ENCODE data around the gene DIO3. TPM values are rescaled to one million over a fixed set of nuclear protein-coding genes. Genes with fewer than 3 reads are reported as not detected.
"Not testable (repeated sequence)": the region's sequence is repeated elsewhere in the genome, so short reads cannot be mapped to it uniquely, and the experiment has no call there.

DIO3 gene
- total RNA-seq, 2 experiments from 2014 or later, result not detected

- no peak overlapping the region for H3K27ac Mint-ChIP-seq
- no peaks in the 10 kb centered on the region for H3K36me3 Mint-ChIP-seq
- H3K4me1 Mint-ChIP-seq, result no peaks in the 10 kb centered on the region
Observed at GRCh38 chr14:101551729-101552595, 9.3 kb upstream of the DIO3 start.

GRCh38 chr14:101552786-101553231, 8.5 kb upstream of the DIO3 start:
- no peak for DNase-seq
- no peaks in the 10 kb centered on the region for H3K9me3 Mint-ChIP-seq
- H3K27me3 Mint-ChIP-seq, result peaks cover 6% of the 10 kb centered on the region
- H3K27ac Mint-ChIP-seq, result no peak overlapping the region
- H3K4me3 Mint-ChIP-seq, result no peak overlapping the region
- no peaks in the 10 kb centered on the region for H3K4me1 Mint-ChIP-seq
- no peaks in the 10 kb centered on the region for H3K36me3 Mint-ChIP-seq

More at GRCh38 chr14:101551729-101552595, 9.3 kb upstream of the DIO3 start:
- H3K27me3 Mint-ChIP-seq, result no peaks in the 10 kb centered on the region
- no peak for DNase-seq
- H3K4me3 Mint-ChIP-seq, result no peak overlapping the region
- H3K9me3 Mint-ChIP-seq, result no peaks in the 10 kb centered on the region

- no peak for DNase-seq
- Mint-ChIP-seq H3K4me1 (no peaks in the 10 kb centered on the region), H3K36me3 (no peaks in the 10 kb centered on the region), H3K9me3 (no peaks in the 10 kb centered on the region), H3K27me3 (peaks cover 11% of the 10 kb centered on the region), H3K27ac (no peak overlapping the region), H3K4me3 (no peak overlapping the region)
Observed at GRCh38 chr14:101553393-101553792, 7.9 kb upstream of the DIO3 start.

- no peak for DNase-seq
- H3K27ac Mint-ChIP-seq, result no peak overlapping the region
- H3K9me3 Mint-ChIP-seq, result no peaks in the 10 kb centered on the region
- H3K4me3 Mint-ChIP-seq, result no peak overlapping the region
- H3K4me1 Mint-ChIP-seq, result no peaks in the 10 kb centered on the region
- H3K27me3 Mint-ChIP-seq, result peaks cover 17% of the 10 kb centered on the region
- H3K36me3 Mint-ChIP-seq, result no peaks in the 10 kb centered on the region
Observed at GRCh38 chr14:101553931-101554330, 7.4 kb upstream of the DIO3 start.

- Mint-ChIP-seq H3K9me3 (no peaks in the 10 kb centered on the region), H3K4me3 (no peak overlapping the region), H3K36me3 (no peaks in the 10 kb centered on the region), H3K4me1 (no peaks in the 10 kb centered on the region), H3K27ac (no peak overlapping the region), H3K27me3 (peaks cover 20% of the 10 kb centered on the region)
- DNase-seq, result no peak
Observed at GRCh38 chr14:101554991-101555668, 6.2 kb upstream of the DIO3 start.

- H3K27me3 Mint-ChIP-seq, result peaks cover 20% of the 10 kb centered on the region
- not testable (repeated sequence) for H3K4me1 Mint-ChIP-seq, H3K4me3 Mint-ChIP-seq, H3K9me3 Mint-ChIP-seq, H3K36me3 Mint-ChIP-seq, H3K27ac Mint-ChIP-seq, DNase-seq
Observed at GRCh38 chr14:101555669-101556043, 5.6 kb upstream of the DIO3 start.

GRCh38 chr14:101556131-101556530, 5.2 kb upstream of the DIO3 start:
- Mint-ChIP-seq H3K9me3 (no peaks in the 10 kb centered on the region), H3K27me3 (peaks cover 20% of the 10 kb centered on the region), H3K36me3 (no peaks in the 10 kb centered on the region), H3K4me3 (no peak overlapping the region), H3K27ac (no peak overlapping the region), H3K4me1 (no peaks in the 10 kb centered on the region)
- DNase-seq, result no peak

- Mint-ChIP-seq H3K9me3 (no peaks in the 10 kb centered on the region), H3K4me3 (no peak overlapping the region), H3K36me3 (no peaks in the 10 kb centered on the region), H3K4me1 (no peaks in the 10 kb centered on the region), H3K27ac (no peak overlapping the region), H3K27me3 (peaks cover 26% of the 10 kb centered on the region)
- no peak for DNase-seq
Observed at GRCh38 chr14:101556566-101557320, 4.6 kb upstream of the DIO3 start.

- Mint-ChIP-seq H3K36me3 (peaks cover 4% of the 10 kb centered on the region), H3K4me3 (no peak overlapping the region), H3K9me3 (peaks cover 4% of the 10 kb centered on the region), H3K4me1 (no peaks in the 10 kb centered on the region), H3K27me3 (peaks cover 32% of the 10 kb centered on the region), H3K27ac (no peak overlapping the region)
- DNase-seq, result no peak
Observed at GRCh38 chr14:101557321-101557695, 4.0 kb upstream of the DIO3 start.

- DNase-seq, result no peak
- H3K9me3 Mint-ChIP-seq, result peaks cover 4% of the 10 kb centered on the region
- H3K4me1 Mint-ChIP-seq, result peaks cover 2% of the 10 kb centered on the region
- no peak overlapping the region for H3K27ac Mint-ChIP-seq
- peaks cover 39% of the 10 kb centered on the region for H3K27me3 Mint-ChIP-seq
- H3K4me3 Mint-ChIP-seq, result no peak overlapping the region
- H3K36me3 Mint-ChIP-seq, result peaks cover 7% of the 10 kb centered on the region
Observed at GRCh38 chr14:101557811-101558738, 3.2 kb upstream of the DIO3 start.

- Mint-ChIP-seq H3K4me3 (no peak overlapping the region), H3K9me3 (peaks cover 4% of the 10 kb centered on the region), H3K27me3 (peaks cover 46% of the 10 kb centered on the region), H3K27ac (no peak overlapping the region), H3K4me1 (peaks cover 5% of the 10 kb centered on the region), H3K36me3 (peaks cover 7% of the 10 kb centered on the region)
- DNase-seq, result no peak
Observed at GRCh38 chr14:101558739-101559240, 2.5 kb upstream of the DIO3 start.

GRCh38 chr14:101559250-101559623, 2.1 kb upstream of the DIO3 start:
- no peak overlapping the region for H3K27ac Mint-ChIP-seq
- H3K4me1 Mint-ChIP-seq, result peaks cover 5% of the 10 kb centered on the region
- DNase-seq, result no peak
- H3K4me3 Mint-ChIP-seq, result no peak overlapping the region
- H3K9me3 Mint-ChIP-seq, result peaks cover 4% of the 10 kb centered on the region
- peaks cover 51% of the 10 kb centered on the region for H3K27me3 Mint-ChIP-seq
- peaks cover 7% of the 10 kb centered on the region for H3K36me3 Mint-ChIP-seq

- peaks cover 7% of the 10 kb centered on the region for H3K36me3 Mint-ChIP-seq
- DNase-seq, result no peak
- H3K27me3 Mint-ChIP-seq, result peaks cover 57% of the 10 kb centered on the region
- H3K4me1 Mint-ChIP-seq, result peaks cover 5% of the 10 kb centered on the region
- no peak overlapping the region for H3K4me3 Mint-ChIP-seq
- H3K27ac Mint-ChIP-seq, result no peak overlapping the region
- H3K9me3 Mint-ChIP-seq, result peaks cover 4% of the 10 kb centered on the region
Observed at GRCh38 chr14:101559624-101560533, 1.4 kb upstream of the DIO3 start.
